ENCODE data around the gene RAB3D.

DNA sequence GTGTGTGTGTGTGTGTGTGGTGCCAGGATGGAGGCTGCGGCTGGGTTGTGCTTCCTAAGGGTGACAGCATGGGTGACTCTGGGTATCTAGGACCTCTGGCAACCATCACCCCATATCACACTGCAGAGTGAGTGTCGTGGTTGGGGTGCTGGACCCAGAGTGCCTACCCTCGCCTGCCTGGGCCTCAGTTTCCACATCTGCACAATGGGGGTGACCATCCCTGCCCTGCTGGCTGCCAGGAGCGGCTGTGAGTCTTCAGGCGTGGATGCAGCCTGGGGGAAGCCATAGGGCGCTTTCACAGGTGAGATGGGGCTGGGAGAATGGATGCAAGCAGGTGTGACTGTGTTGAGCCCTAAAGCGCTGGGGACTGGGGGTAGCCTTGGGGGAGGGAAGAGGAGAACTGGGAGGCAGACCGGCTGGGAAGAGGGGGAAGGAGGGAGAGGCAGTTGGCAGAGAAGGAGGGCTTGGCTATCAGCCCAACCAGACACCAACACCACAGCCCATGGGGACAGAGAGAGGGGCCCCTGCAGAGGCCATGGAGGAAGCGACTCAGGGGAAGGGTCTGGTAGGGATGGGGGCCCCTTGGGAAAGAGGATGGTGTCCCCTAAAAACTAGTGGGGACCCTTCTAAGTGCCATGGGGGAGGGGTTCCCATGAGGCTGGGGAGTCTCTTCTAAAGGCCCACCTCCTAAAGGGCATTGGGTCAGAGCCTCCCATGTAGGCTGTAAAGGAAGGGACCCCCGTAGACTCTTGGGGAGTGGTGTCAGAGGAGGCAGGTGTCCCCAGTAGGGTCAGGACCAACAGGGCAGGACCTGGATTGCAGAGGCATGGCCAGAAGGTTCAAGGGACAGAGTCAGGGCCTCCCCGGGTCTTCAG lies 17.5 kb upstream of the RAB3D start:
- no peak for TF ChIP-seq POLR2A (IDR thresholded peaks at IDR 0.05)
- TF ChIP-seq, protein P1, sequence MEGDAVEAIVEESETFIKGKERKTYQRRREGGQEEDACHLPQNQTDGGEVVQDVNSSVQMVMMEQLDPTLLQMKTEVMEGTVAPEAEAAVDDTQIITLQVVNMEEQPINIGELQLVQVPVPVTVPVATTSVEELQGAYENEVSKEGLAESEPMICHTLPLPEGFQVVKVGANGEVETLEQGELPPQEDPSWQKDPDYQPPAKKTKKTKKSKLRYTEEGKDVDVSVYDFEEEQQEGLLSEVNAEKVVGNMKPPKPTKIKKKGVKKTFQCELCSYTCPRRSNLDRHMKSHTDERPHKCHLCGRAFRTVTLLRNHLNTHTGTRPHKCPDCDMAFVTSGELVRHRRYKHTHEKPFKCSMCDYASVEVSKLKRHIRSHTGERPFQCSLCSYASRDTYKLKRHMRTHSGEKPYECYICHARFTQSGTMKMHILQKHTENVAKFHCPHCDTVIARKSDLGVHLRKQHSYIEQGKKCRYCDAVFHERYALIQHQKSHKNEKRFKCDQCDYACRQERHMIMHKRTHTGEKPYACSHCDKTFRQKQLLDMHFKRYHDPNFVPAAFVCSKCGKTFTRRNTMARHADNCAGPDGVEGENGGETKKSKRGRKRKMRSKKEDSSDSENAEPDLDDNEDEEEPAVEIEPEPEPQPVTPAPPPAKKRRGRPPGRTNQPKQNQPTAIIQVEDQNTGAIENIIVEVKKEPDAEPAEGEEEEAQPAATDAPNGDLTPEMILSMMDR (IDR thresholded peaks at IDR 0.05) = no peak
